ENCODE data around the gene CRYGN.
A peak's percentile ranks its signal among the peaks of the same experiment; 100 is the strongest.

CRYGN gene

GRCh38 chr7:151405056-151405455 is 34.9 kb downstream of the CRYGN start:
- DNase-seq, result no peak

- peak; percentile 13 for DNase-seq
Observed at GRCh38 chr7:151404216-151405011, 35.5 kb downstream of the CRYGN start.

DNA sequence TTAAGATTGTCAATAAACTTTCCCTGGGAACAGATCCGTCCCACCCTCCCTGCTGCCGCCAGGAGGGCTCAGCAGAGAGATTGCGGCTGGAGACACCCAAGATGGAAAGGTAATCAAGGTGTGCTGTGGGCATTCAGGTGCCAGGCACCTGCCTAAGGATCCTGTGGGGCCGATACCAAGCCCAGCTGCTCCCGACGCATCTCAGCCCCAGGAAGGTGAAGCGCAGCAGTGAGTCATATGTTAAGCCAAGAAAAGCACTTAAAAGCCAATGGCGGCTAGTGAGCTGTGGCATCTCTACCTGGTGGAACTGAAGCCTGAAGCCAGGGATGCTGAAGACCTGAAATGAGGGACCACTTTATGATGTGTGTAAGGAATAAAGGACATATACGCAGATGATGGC is 36.2 kb downstream of the CRYGN start:
- DNase-seq, result no peak

DNA sequence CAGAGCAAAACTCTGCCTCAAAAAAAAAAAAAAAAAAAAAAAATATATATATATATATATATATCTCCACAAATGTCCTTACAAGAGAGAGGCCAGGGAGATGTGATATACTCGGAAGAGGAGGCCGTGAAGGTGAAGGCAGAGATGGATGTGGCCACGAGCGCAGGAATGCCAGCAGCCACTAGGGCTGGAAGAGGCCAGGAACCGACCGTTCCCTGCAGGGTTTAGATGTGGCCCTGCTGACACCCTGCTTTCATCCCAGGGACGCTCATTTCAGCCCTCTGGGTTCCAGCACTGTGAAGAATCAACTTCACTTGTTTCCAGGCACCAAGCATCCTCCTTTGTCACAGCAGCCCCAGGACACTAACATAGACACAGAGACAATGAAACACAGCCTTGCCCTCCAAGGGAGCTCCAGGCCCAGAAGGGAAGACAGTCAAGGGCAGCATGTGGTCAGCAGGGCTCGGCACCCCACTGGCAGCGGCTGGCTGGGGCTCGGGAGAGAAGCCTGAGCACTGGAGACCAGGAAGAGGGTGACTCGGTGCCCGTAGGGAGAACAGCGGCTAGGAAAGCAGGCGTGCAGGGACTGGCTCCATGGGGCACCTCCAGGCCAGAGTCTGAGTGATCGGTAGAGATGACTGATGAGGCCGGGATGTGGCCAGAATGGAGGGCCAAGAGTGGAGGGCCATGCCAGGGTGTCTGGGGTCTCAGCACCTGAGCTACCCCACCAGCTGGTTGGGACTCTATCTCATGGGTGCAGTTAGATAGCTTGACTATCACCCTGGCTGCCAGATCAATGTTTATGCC is 37.7 kb downstream of the CRYGN start:
- DNase-seq, result no peak

DNA sequence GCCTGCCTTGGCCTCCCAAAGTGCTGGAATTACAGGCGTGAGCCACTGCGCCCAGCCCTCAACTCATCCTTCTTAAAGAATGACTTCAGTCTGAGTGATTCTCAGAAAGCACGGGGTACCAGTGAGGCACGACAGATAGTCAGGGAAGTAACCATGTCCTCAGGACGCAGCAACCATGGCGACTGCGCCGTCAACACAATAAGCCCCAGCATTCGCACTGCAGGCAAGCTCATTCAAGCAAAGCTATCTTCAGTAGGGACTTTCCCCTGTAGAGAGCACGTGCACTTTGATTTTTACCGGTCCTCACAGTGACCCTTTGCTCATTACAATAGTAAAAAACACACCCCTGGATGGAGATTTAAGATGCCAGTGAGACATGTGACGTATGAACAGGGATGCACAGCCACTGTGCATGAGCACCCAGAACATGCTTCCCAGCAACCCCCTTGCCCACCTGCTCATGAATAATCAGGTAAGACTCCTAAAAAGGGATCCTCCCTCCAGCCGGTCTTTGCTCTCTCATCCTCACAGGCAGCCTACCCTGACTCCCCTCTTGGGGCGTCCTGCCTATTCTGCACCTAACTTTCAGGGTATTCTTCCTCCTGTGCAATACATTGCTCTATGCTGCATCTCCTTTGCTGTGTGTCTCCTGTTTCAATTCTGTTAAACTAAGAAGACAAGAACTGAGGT is 39.2 kb downstream of the CRYGN start:
- no peak for DNase-seq

DNA sequence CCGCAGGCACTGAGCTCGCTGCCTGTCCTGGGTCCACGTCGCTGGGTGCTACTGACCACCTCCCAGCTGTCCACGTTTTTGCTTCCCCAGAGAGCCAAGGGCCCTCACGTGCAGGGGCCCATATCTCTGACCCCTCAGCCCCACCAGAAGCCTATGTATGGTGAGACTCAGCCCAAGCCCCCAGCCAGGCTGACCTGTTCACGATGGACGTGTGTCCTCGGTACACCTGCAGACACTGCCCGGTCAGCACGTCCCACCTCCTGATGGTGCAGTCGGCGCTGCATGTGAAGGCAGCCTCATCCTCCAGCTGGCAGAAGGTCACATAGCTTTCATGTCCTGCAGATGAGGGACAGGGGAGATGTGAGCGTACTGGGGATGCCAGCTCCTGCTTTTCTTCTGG is 40.0 kb downstream of the CRYGN start:
- DNase-seq, result no peak

DNA sequence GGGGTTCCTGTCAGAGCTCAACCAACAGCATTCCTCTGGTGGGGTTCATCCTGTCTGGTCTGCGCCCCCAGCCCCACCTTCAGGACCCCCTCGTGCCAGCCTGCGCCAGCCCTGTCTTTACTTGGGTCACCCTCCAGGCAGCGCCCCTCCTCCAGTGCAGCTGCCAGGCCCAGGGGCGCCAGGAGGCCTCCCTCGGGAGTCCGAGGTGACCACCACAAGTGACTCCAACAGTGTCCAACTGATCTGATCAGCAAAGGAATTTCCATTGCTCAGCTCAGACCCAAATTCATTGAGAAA is 40.7 kb downstream of the CRYGN start:
- DNase-seq, result no peak

DNA sequence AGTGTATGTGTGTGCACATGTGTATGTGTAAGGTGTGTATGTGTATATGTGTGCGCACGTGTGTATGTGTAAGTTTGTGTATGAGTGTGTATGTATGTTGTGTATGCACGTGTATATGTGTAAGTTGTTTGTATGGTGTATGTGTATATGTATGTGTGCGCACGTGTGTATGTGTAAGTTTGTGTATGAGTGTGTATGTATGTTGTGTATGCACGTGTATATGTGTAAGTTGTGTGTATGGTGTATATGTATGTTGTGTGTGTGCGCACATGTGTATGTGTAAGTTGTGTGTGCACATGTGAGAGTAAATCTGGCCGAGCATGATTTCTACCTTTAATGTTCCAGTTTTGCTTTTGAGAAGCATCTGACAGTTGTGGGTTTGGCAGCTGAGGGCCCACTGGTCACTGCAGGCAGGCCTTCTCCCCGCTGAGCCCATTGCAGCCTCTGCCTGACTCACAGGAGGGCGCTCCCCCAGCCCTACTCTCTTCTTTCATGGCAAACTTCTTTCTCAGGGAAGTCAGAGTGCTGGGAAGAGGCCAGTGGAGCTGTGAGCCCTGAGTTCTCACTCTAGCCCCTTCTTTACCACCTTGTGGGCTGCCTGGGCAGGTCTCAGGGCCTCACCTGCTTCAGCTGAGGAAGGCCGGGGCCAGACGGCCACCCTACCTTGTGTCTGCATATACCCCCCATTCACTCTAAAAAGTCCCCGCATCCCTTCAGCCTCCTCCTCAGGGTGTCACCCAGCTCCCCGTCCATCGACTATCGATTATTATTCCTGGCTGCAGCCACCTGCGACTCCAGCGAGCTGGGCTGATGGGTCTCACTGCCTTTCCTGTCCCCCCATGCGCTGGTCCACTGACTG is 41.3 kb downstream of the CRYGN start:
- DNase-seq, result no peak

GRCh38 chr7:151397026-151397425 is 42.9 kb downstream of the CRYGN start:
- DNase-seq, result no peak

- DNase-seq, result no peak
Observed at GRCh38 chr7:151396328-151396970, 43.5 kb downstream of the CRYGN start.

DNA sequence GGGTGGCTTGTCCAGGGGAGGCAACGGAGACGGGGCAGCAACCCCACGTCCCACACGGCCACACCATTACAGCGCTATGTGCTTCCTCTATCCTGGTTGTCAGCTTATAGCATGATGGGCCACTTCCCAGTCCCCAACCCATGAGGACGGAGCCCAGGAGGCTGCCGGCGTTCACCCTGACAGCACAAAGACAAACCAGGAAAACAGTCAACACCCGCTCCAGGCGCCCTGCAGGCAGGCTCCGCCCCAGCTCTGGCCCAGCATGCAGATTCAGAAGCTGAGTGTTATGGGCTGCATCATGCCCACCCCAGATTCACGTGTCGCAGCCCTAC is 44.9 kb downstream of the CRYGN start:
- no peak for DNase-seq

GRCh38 chr7:151394076-151395035 is 45.6 kb downstream of the CRYGN start:
- DNase-seq, result no peak

GRCh38 chr7:151393031-151393977 is 46.6 kb downstream of the CRYGN start:
- DNase-seq, result no peak

- DNase-seq, result no peak
Observed at GRCh38 chr7:151392426-151392825, 47.5 kb downstream of the CRYGN start.

GRCh38 chr7:151392002-151392401 is 47.9 kb downstream of the CRYGN start:
- no peak for DNase-seq

- no peak for DNase-seq
Observed at GRCh38 chr7:151391358-151391730, 48.6 kb downstream of the CRYGN start.

GRCh38 chr7:151390598-151391357 is 49.2 kb downstream of the CRYGN start:
- DNase-seq, result no peak

- DNase-seq, result no peak
Observed at GRCh38 chr7:151389768-151390597, 50.0 kb downstream of the CRYGN start.
